Smooth muscle cell (in vitro differentiated cells): ENCODE measurements around the gene RHBDF2. TPM values are rescaled to one million over a fixed set of nuclear protein-coding genes. Genes with fewer than 3 reads are reported as not detected.

ENCODE experiments used
- DNase-seq: peaks from one replicate; lab custom pipeline; 2025; ENCODE audit not compliant: unreplicated experiment; lab: John Stamatoyannopoulos, UW
- H2AFZ ChIP-seq: fragments of 200-600 bp; sonication (generic); 2 replicates; pipeline ENCODE4 v1.6.0; 2016; ENCODE audit warnings: antibody characterized with exemption, low read depth, mild to moderate bottlenecking
- H3F3A ChIP-seq: fragments of 200-600 bp; sonication (generic); 2 replicates; pipeline ENCODE4 v1.6.0; 2017; ENCODE audit warnings: antibody characterized with exemption, low read depth
- H3K27ac ChIP-seq: fragments of 200-600 bp; sonication (generic); 2 replicates; pipeline ENCODE4 v1.5.1; 2016; ENCODE audit warnings: low read depth, mild to moderate bottlenecking
- H3K27me3 ChIP-seq: fragments of 200-600 bp; sonication (generic); 2 replicates; pipeline ENCODE4 v1.6.1; 2016; ENCODE audit warnings: low read depth, mild to moderate bottlenecking
- H3K36me3 ChIP-seq: fragments of 200-600 bp; sonication (generic); 2 replicates; pipeline ENCODE4 v1.5.1; 2016; ENCODE audit warnings: low read depth
- H3K4me1 ChIP-seq: fragments of 200-600 bp; sonication (generic); 2 replicates; pipeline ENCODE4 v1.5.1; 2016; ENCODE audit warnings: low read depth
- H3K4me2 ChIP-seq: fragments of 200-600 bp; sonication (generic); 2 replicates; pipeline ENCODE4 v1.6.0; 2016; ENCODE audit warnings: mild to moderate bottlenecking
- H3K4me3 ChIP-seq: fragments of 200-600 bp; sonication (generic); 2 replicates; pipeline ENCODE4 v1.5.1; 2016; ENCODE audit warnings: mild to moderate bottlenecking
- H3K79me2 ChIP-seq: fragments of 200-600 bp; sonication (generic); 2 replicates; pipeline ENCODE4 v1.6.0; 2016; ENCODE audit warnings: low read depth, mild to moderate bottlenecking
- H3K9ac ChIP-seq: fragments of 200-600 bp; sonication (generic); 2 replicates; pipeline ENCODE4 v1.6.0; 2016; ENCODE audit warnings: low read depth
- H3K9me3 ChIP-seq: fragments of 200-600 bp; sonication (generic); replicated peaks from 2 replicates; pipeline ENCODE4 v1.5.1; 2016; ENCODE audit warnings: low read depth
- H4K20me1 ChIP-seq: fragments of 200-600 bp; sonication (generic); 2 replicates; pipeline ENCODE4 v1.6.0; 2016; ENCODE audit warnings: low read depth
- CTCF ChIP-seq: fragments of 200-600 bp; sonication (generic); IDR thresholded peaks from 2 replicates; pipeline ENCODE4 v1.5.1; 2017; ENCODE audit warnings: borderline replicate concordance, mild to moderate bottlenecking, antibody characterized with exemption; ENCODE audit not compliant: insufficient read depth, poor library complexity, severe bottlenecking
- WGBS: methylation state at CpG from one replicate; pipeline ENCODE4 v1.1.7; 2016; ENCODE audit warnings: low lambda C conversion rate; 5-methylcytosine and 5-hydroxymethylcytosine counted together
- polyA plus RNA-seq: library from polyadenylated mRNA; unstranded; fragments of >200 nt; fragmentation: Nextera tagmentation; extraction: Ambion mirVana; gene quantifications from 2 replicates; pipeline ENCODE4 v1.2.1, GENCODE V29; 2016
- total RNA-seq: library from RNA; depleted of rRNA; stranded (reverse); fragments of >200 nt; gene quantifications from 2 replicates; pipeline ENCODE4 v1.2.3, GENCODE V29; 2014

The RHBDF2 gene
- 4.9 and 12.2 TPM in 2 replicates for total RNA-seq
- 20.5 and 25.4 TPM in 2 replicates for polyA plus RNA-seq

GRCh38 chr17:76501018-76501826, at the start of gene RHBDF2:
Gene RHBDF2 (minus strand): TSS chr17:76501423. CDS start chr17:76481524, 19,899 bp downstream.
- H3K79me2 ChIP-seq = no peaks in the 10 kb centered on the region
- H4K20me1 ChIP-seq = peaks cover 8% of the 10 kb centered on the region
- no peaks in the 10 kb centered on the region for H3F3A ChIP-seq
- DNase-seq = peak; percentile 77
- H3K4me1 ChIP-seq = peaks cover 16% of the 10 kb centered on the region
- H3K4me3 ChIP-seq = peak within 1 kb of the TSS; percentile 67
- no peaks in the 10 kb centered on the region for H3K9me3 ChIP-seq
- H3K36me3 ChIP-seq = no peaks in the 10 kb centered on the region
- H3K27me3 ChIP-seq = no peaks in the 10 kb centered on the region
- H3K9ac ChIP-seq = peak within 1 kb of the TSS; percentile 33
- H3K4me2 ChIP-seq = peak within 1 kb of the TSS; percentile 94
- H2AFZ ChIP-seq = peak within 1 kb of the TSS; percentile 26
- WGBS = 5% methylated on average over 53 of the region's 72 CpGs
- no peak within 1 kb of the TSS for H3K27ac ChIP-seq
- no peak for TF ChIP-seq CTCF

GRCh38 chr17:76549539-76549938, 48.3 kb upstream of the RHBDF2 start:
- H3F3A ChIP-seq = peaks cover 5% of the 10 kb centered on the region
- TF ChIP-seq CTCF = no peak
- DNase-seq = no peak
- no peaks in the 10 kb centered on the region for H3K79me2 ChIP-seq
- peaks cover 11% of the 10 kb centered on the region for H3K4me1 ChIP-seq
- no peak overlapping the region for H3K9ac ChIP-seq
- 69% methylated on average over 7 of the region's 7 CpGs for WGBS
- no peaks in the 10 kb centered on the region for H3K9me3 ChIP-seq
- H3K4me3 ChIP-seq = no peak overlapping the region
- no peaks in the 10 kb centered on the region for H3K27me3 ChIP-seq
- H2AFZ ChIP-seq = no peak overlapping the region
- H3K27ac ChIP-seq = no peak overlapping the region
- H3K36me3 ChIP-seq = no peaks in the 10 kb centered on the region
- H3K4me2 ChIP-seq = no peak overlapping the region
- H4K20me1 ChIP-seq = no peaks in the 10 kb centered on the region

- peaks cover 13% of the 10 kb centered on the region for H3K4me1 ChIP-seq
- TF ChIP-seq CTCF = no peak
These were observed 47.9 kb upstream of the RHBDF2 start for GRCh38 chr17:76549215-76549518.

More at GRCh38 chr17:76549215-76549518, 47.9 kb upstream of the RHBDF2 start:
- DNase-seq = no peak
- Histone ChIP-seq H3K79me2 (no peaks in the 10 kb centered on the region), H3K27me3 (no peaks in the 10 kb centered on the region), H3K4me2 (no peak overlapping the region), H4K20me1 (no peaks in the 10 kb centered on the region), H3K36me3 (no peaks in the 10 kb centered on the region), H3K9me3 (no peaks in the 10 kb centered on the region), H2AFZ (no peak overlapping the region), H3K4me3 (no peak overlapping the region), H3K9ac (no peak overlapping the region), H3F3A (peaks cover 5% of the 10 kb centered on the region), H3K27ac (no peak overlapping the region)
- WGBS = 96% methylated on average over 9 of the region's 9 CpGs
